Measurements from ENCODE around the gene CHMP4B.

Gene CHMP4B

GRCh38 chr20:33859751-33860150 is 48.6 kb downstream of the CHMP4B start:
- no peak for DNase-seq (ENCODE audit: low spot score)
- H3K27ac ChIP-seq = peak overlapping the region; percentile 4; the same call in 1 of the 2 replicates
- no peak for TF ChIP-seq CTCF (conservative IDR thresholded peaks at IDR 0.05; ENCODE audit: low read depth)
- CTCF ChIA-PET = interaction anchor here (0.7 to 1.2 kb wide), 3 partner anchors 9 to 162 kb away, joined by 3 to 8 read pairs (median 4); no protein-coding TSS in a partner anchor
- POLR2A ChIA-PET (ENCODE audit: low non-redundant PET) = no interaction called here

GRCh38 chr20:33861458-33861857 is 50.3 kb downstream of the CHMP4B start:
- no peak for DNase-seq (ENCODE audit: low spot score)
- POLR2A ChIA-PET (ENCODE audit: low non-redundant PET) = interaction anchor here (0.7 kb wide), 1 partner anchor 268 kb away, joined by 3 read pairs; no protein-coding TSS in a partner anchor
- H3K27ac ChIP-seq = no peak overlapping the region
- CTCF ChIA-PET = interaction anchor here (0.5 to 0.6 kb wide), 2 partner anchors 36 to 561 kb away, joined by 4 read pairs; no protein-coding TSS in a partner anchor
- no peak for TF ChIP-seq CTCF (conservative IDR thresholded peaks at IDR 0.05; ENCODE audit: low read depth)

- H3K27ac ChIP-seq = no peak overlapping the region
- POLR2A ChIA-PET (ENCODE audit: low non-redundant PET) = no interaction called here
- peak; percentile 75 for DNase-seq (ENCODE audit: low spot score)
These were observed 51.7 kb downstream of the CHMP4B start for GRCh38 chr20:33862709-33863403.

GRCh38 chr20:33863440-33864323 is 52.5 kb downstream of the CHMP4B start:
- ChIA-PET CTCF (interaction anchor here (0.6 to 1.8 kb wide), 11 partner anchors 8 to 393 kb away, joined by 3 to 9 read pairs (median 5); partner anchors contain the start of gene RALY), POLR2A (ENCODE audit: low non-redundant PET) (no interaction called here)
- no peak for TF ChIP-seq CTCF (conservative IDR thresholded peaks at IDR 0.05; ENCODE audit: low read depth)
- no peak for DNase-seq (ENCODE audit: low spot score)
- no peak overlapping the region for H3K27ac ChIP-seq

More at GRCh38 chr20:33862709-33863403, 51.7 kb downstream of the CHMP4B start:
- peak; percentile 95 for TF ChIP-seq CTCF (conservative IDR thresholded peaks at IDR 0.05; ENCODE audit: low read depth)
- CTCF ChIA-PET = interaction anchor here (0.6 to 1.8 kb wide), 14 partner anchors 8 to 394 kb away, joined by 3 to 9 read pairs (median 4); partner anchors contain the start of gene RALY

- CTCF ChIA-PET = no interaction called here
- POLR2A ChIA-PET (ENCODE audit: low non-redundant PET) = no interaction called here
- no peak for TF ChIP-seq CTCF (conservative IDR thresholded peaks at IDR 0.05; ENCODE audit: low read depth)
- no peak overlapping the region for H3K27ac ChIP-seq
- DNase-seq (ENCODE audit: low spot score) = no peak
These were observed 53.3 kb downstream of the CHMP4B start for GRCh38 chr20:33864324-33864963.

Measured in RWPE1 (cell line).